ENCODE measurements around the gene ATAT1.

DNA sequence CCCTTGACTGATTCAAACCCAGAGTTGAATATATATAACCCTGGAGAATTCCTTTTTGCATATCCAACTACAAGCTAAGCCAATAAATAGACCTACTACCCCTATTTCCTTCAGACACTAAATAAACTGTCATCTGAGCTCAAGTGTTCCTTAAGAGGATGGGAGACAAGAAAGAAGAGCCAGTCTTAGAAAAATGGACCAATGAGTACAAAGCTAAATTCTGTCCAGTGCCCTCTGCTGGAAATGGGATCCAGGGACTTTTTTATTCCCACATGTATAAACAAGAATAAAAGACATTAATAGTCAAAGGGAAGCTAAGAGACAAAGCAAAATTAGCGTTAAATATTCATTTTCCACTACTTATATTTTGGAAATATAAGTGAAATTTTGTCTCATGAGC is 14.5 kb upstream of the ATAT1 start:
- TF ChIP-seq, protein P1, sequence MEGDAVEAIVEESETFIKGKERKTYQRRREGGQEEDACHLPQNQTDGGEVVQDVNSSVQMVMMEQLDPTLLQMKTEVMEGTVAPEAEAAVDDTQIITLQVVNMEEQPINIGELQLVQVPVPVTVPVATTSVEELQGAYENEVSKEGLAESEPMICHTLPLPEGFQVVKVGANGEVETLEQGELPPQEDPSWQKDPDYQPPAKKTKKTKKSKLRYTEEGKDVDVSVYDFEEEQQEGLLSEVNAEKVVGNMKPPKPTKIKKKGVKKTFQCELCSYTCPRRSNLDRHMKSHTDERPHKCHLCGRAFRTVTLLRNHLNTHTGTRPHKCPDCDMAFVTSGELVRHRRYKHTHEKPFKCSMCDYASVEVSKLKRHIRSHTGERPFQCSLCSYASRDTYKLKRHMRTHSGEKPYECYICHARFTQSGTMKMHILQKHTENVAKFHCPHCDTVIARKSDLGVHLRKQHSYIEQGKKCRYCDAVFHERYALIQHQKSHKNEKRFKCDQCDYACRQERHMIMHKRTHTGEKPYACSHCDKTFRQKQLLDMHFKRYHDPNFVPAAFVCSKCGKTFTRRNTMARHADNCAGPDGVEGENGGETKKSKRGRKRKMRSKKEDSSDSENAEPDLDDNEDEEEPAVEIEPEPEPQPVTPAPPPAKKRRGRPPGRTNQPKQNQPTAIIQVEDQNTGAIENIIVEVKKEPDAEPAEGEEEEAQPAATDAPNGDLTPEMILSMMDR (IDR thresholded peaks at IDR 0.05): peak in 3 of 6 experiments; percentile 8 to 21 (median 20)
- TF ChIP-seq POLR2A (IDR thresholded peaks at IDR 0.05): no peak
